ENCODE measurements around the gene LRP3.

DNA sequence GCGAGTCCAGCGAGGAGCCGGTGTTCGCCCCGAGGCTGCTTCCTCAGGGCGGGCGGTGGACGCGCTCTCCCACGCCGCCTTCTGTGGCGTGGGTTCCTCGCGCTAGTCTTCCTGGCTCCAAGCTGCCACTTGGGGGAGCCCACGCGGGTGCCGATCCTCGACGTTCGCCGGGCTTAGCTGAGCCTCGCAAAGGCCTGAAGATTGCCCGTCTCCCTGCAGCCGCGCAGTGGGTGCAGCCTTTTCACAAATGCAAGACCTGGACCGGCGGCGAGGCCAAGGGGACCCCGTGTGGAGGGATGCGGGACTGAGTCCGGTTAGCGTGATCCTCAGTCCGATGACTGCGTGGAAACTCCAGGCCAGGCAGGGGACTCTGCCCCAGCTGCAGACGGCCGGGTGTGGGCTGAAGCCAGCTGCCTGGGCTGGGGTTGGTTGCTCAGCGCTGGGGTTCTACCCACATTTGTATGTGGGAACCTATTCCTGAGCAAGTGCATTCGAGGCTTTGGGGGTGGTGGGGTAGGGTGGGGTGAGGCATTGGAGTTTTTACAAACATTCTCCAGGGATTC lies 16.6 kb upstream of the LRP3 start:
- TF ChIP-seq, protein P1, sequence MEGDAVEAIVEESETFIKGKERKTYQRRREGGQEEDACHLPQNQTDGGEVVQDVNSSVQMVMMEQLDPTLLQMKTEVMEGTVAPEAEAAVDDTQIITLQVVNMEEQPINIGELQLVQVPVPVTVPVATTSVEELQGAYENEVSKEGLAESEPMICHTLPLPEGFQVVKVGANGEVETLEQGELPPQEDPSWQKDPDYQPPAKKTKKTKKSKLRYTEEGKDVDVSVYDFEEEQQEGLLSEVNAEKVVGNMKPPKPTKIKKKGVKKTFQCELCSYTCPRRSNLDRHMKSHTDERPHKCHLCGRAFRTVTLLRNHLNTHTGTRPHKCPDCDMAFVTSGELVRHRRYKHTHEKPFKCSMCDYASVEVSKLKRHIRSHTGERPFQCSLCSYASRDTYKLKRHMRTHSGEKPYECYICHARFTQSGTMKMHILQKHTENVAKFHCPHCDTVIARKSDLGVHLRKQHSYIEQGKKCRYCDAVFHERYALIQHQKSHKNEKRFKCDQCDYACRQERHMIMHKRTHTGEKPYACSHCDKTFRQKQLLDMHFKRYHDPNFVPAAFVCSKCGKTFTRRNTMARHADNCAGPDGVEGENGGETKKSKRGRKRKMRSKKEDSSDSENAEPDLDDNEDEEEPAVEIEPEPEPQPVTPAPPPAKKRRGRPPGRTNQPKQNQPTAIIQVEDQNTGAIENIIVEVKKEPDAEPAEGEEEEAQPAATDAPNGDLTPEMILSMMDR (IDR thresholded peaks at IDR 0.05), result peak in 3 of 4 experiments; percentile 30 to 49 (median 46)
- TF ChIP-seq POLR2A (IDR thresholded peaks at IDR 0.05), result no peak
- TF ChIP-seq EP300 (IDR thresholded peaks at IDR 0.05), result no peak

Measured in sigmoid colon (tissue), 4 donors.